Measurements from ENCODE around the gene PCDHGB1. TPM values are rescaled to one million over a fixed set of nuclear protein-coding genes. Genes with fewer than 3 reads are reported as not detected.

Gene PCDHGB1
- total RNA-seq, 1 donor from 2014 or later: 2.0 TPM

GRCh38 chr5:141356133-141356532 is 6.2 kb downstream of the PCDHGB1 start:
- H3K9me3 Mint-ChIP-seq: peaks cover 61% of the 10 kb centered on the region
- no peak overlapping the region for H3K4me3 Mint-ChIP-seq
- H3K27ac Mint-ChIP-seq: no peak overlapping the region
- DNase-seq (ENCODE audit: low spot score in 2 of 2, unreplicated experiment in 2 of 2): no peak
- peaks cover 14% of the 10 kb centered on the region for H3K36me3 Mint-ChIP-seq
- no peaks in the 10 kb centered on the region for H3K4me1 Mint-ChIP-seq
- TF ChIP-seq, protein P1, sequence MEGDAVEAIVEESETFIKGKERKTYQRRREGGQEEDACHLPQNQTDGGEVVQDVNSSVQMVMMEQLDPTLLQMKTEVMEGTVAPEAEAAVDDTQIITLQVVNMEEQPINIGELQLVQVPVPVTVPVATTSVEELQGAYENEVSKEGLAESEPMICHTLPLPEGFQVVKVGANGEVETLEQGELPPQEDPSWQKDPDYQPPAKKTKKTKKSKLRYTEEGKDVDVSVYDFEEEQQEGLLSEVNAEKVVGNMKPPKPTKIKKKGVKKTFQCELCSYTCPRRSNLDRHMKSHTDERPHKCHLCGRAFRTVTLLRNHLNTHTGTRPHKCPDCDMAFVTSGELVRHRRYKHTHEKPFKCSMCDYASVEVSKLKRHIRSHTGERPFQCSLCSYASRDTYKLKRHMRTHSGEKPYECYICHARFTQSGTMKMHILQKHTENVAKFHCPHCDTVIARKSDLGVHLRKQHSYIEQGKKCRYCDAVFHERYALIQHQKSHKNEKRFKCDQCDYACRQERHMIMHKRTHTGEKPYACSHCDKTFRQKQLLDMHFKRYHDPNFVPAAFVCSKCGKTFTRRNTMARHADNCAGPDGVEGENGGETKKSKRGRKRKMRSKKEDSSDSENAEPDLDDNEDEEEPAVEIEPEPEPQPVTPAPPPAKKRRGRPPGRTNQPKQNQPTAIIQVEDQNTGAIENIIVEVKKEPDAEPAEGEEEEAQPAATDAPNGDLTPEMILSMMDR (IDR thresholded peaks at IDR 0.05; ENCODE audit: unreplicated experiment): no peak
- no peaks in the 10 kb centered on the region for H3K27me3 Mint-ChIP-seq (ENCODE audit: low read depth)

DNA sequence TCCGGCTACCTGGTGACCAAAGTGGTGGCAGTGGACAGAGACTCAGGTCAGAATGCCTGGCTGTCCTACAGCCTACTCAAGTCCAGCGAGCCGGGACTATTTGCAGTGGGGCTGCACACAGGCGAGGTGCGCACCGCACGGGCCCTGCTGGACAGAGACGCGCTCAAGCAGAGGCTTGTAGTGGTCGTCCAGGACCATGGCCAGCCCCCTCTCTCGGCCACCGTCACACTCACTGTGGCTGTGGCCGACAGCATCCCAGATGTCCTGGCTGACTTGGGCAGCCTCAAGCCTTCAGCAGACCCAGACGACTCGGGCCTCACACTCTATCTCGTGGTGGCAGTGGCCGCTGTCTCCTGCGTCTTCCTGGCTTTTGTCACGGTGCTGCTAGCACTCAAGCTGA is 7.1 kb downstream of the PCDHGB1 start:
- H3K27me3 Mint-ChIP-seq (ENCODE audit: low read depth): no peaks in the 10 kb centered on the region
- TF ChIP-seq, protein P1 (IDR thresholded peaks at IDR 0.05; ENCODE audit: unreplicated experiment): no peak

GRCh38 chr5:141359790-141360426 is 10.0 kb downstream of the PCDHGB1 start, which contains the start of gene PCDHGB2:
Gene PCDHGB2, plus strand, starts transcription at chr5:141359994. Its CDS starts 142 bp downstream, at chr5:141360136.
- H3K27ac Mint-ChIP-seq: no peak within 1 kb of the TSS
- no peaks in the 10 kb centered on the region for H3K4me1 Mint-ChIP-seq
- DNase-seq (ENCODE audit: low spot score in 2 of 2, unreplicated experiment in 2 of 2): no peak
- H3K36me3 Mint-ChIP-seq: peaks cover 17% of the 10 kb centered on the region
- TF ChIP-seq, protein P1 (IDR thresholded peaks at IDR 0.05; ENCODE audit: unreplicated experiment): no peak
- H3K27me3 Mint-ChIP-seq (ENCODE audit: low read depth): no peaks in the 10 kb centered on the region
- H3K9me3 Mint-ChIP-seq: peaks cover 60% of the 10 kb centered on the region
- no peak within 1 kb of the TSS for H3K4me3 Mint-ChIP-seq

More for the DNA sequence above, 7.1 kb downstream of the PCDHGB1 start:
- no peaks in the 10 kb centered on the region for H3K4me1 Mint-ChIP-seq
- H3K36me3 Mint-ChIP-seq: peaks cover 16% of the 10 kb centered on the region
- DNase-seq (ENCODE audit: low spot score in 2 of 2, unreplicated experiment in 2 of 2): no peak
- no peak overlapping the region for H3K27ac Mint-ChIP-seq
- no peak overlapping the region for H3K4me3 Mint-ChIP-seq
- peaks cover 65% of the 10 kb centered on the region for H3K9me3 Mint-ChIP-seq

DNA sequence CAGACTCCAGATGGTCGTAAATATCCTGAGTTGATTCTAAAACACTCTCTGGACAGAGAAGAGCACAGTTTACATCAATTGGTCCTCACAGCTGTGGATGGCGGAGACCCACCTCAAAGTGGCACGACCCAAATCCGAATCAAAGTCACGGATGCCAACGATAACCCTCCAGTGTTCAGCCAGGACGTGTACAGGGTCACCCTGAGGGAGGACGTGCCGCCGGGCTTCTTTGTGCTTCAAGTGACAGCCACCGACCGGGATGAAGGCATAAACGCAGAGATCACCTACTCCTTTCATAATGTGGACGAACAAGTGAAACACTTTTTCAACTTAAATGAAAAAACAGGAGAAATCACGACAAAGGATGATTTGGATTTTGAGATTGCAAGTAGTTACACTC is 10.8 kb downstream of the PCDHGB1 start:
- Mint-ChIP-seq H3K4me3 (no peak overlapping the region), H3K4me1 (no peaks in the 10 kb centered on the region), H3K9me3 (peaks cover 63% of the 10 kb centered on the region), H3K36me3 (peaks cover 17% of the 10 kb centered on the region), H3K27me3 (ENCODE audit: low read depth) (no peaks in the 10 kb centered on the region), H3K27ac (no peak overlapping the region)
- no peak for DNase-seq (ENCODE audit: low spot score in 2 of 2, unreplicated experiment in 2 of 2)
- TF ChIP-seq, protein P1 (IDR thresholded peaks at IDR 0.05; ENCODE audit: unreplicated experiment): no peak

DNA sequence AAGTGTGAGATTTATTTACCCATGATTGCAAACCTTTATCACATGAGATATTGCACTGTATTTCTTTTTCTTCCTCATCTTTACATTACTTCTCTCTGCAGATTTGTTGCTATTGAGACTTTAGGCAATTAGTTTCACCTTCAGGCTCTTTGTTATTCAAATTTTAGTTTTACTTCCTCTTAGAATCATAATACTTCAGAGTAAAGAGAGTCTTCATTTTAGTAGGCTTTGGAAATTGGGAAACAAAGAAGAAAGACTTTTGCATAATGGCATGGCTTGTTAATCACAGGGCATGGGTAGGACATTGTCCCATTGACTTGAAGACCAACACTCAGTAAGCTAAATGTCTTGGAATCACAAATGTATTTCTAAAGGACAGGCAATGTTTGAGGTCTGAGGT is 12.8 kb downstream of the PCDHGB1 start:
- Mint-ChIP-seq H3K36me3 (peaks cover 16% of the 10 kb centered on the region), H3K27me3 (ENCODE audit: low read depth) (no peaks in the 10 kb centered on the region), H3K4me1 (no peaks in the 10 kb centered on the region), H3K4me3 (no peak overlapping the region), H3K9me3 (peaks cover 55% of the 10 kb centered on the region), H3K27ac (no peak overlapping the region)
- DNase-seq (ENCODE audit: low spot score in 2 of 2, unreplicated experiment in 2 of 2): no peak
- TF ChIP-seq, protein P1 (IDR thresholded peaks at IDR 0.05; ENCODE audit: unreplicated experiment): no peak

Measured in mesothelial cell of epicardium (in vitro differentiated cells).